Glutamatergic neuron (in vitro differentiated cells): ENCODE data around the gene CCDC24. TPM values are rescaled to one million over a fixed set of nuclear protein-coding genes. Genes with fewer than 3 reads are reported as not detected.
A peak's percentile ranks its signal among the peaks of the same experiment; 100 is the strongest.

Source experiments
- DNase-seq: peaks from one replicate; pipeline ENCODE4 v3.0.0; 2022
- H3K27ac Mint-ChIP-seq: one replicate; pipeline ENCODE4 v1.8.0; 2020; ENCODE audit warnings: mild to moderate bottlenecking, mixed read lengths, inconsistent platforms; ENCODE audit not compliant: unreplicated experiment
- H3K27me3 Mint-ChIP-seq: one replicate; pipeline ENCODE4 v1.8.0; 2020; ENCODE audit warnings: mild to moderate bottlenecking, moderate library complexity, mixed read lengths, inconsistent platforms; ENCODE audit not compliant: unreplicated experiment
- H3K36me3 Mint-ChIP-seq: one replicate; pipeline ENCODE4 v1.8.0; 2020; ENCODE audit warnings: mild to moderate bottlenecking, mixed read lengths, inconsistent platforms; ENCODE audit not compliant: unreplicated experiment
- H3K4me1 Mint-ChIP-seq: one replicate; pipeline ENCODE4 v1.8.0; 2020; ENCODE audit warnings: mild to moderate bottlenecking, low read depth, mixed read lengths, inconsistent platforms; ENCODE audit not compliant: unreplicated experiment
- H3K4me3 Mint-ChIP-seq: one replicate; pipeline ENCODE4 v1.8.0; 2020; ENCODE audit warnings: mild to moderate bottlenecking, mixed read lengths, inconsistent platforms; ENCODE audit not compliant: unreplicated experiment
- H3K9me3 Mint-ChIP-seq: one replicate; pipeline ENCODE4 v1.8.0; 2020; ENCODE audit warnings: mild to moderate bottlenecking, moderate library complexity, mixed read lengths, inconsistent platforms; ENCODE audit not compliant: unreplicated experiment
- total RNA-seq: library from RNA; stranded (reverse); fragmentation: NEBNext Ultra II Directional; extraction: Animal tissue kit (Norgen Biotek cat#: 25700); gene quantifications from one replicate; pipeline ENCODE4 v1.2.1, GENCODE V29; 2021; ENCODE audit not compliant: unreplicated experiment
- TF ChIP-seq, protein P1 (sequence below): fragments of 200-600 bp; sonication (generic); IDR thresholded peaks from one replicate; pipeline ENCODE4 v1.5.0; 2021; ENCODE audit not compliant: partially characterized antibody, unreplicated experiment

CCDC24 gene
- total RNA-seq, 1 donor from 2014 or later = 6.3 TPM

GRCh38 chr1:43946236-43947060 is 45.0 kb upstream of the CCDC24 start, which contains the start of gene IPO13:
TSS of gene IPO13 (plus strand) at chr1:43946950. CDS start at chr1:43947601, 651 bp downstream.
- Mint-ChIP-seq H3K4me1 (peaks cover 13% of the 10 kb centered on the region), H3K27me3 (peaks cover 4% of the 10 kb centered on the region), H3K27ac (peak within 1 kb of the TSS; percentile 89), H3K9me3 (peaks cover 4% of the 10 kb centered on the region), H3K4me3 (peak within 1 kb of the TSS; percentile 94), H3K36me3 (peaks cover 7% of the 10 kb centered on the region)
- peak; percentile 98 for DNase-seq
- TF ChIP-seq, protein P1, sequence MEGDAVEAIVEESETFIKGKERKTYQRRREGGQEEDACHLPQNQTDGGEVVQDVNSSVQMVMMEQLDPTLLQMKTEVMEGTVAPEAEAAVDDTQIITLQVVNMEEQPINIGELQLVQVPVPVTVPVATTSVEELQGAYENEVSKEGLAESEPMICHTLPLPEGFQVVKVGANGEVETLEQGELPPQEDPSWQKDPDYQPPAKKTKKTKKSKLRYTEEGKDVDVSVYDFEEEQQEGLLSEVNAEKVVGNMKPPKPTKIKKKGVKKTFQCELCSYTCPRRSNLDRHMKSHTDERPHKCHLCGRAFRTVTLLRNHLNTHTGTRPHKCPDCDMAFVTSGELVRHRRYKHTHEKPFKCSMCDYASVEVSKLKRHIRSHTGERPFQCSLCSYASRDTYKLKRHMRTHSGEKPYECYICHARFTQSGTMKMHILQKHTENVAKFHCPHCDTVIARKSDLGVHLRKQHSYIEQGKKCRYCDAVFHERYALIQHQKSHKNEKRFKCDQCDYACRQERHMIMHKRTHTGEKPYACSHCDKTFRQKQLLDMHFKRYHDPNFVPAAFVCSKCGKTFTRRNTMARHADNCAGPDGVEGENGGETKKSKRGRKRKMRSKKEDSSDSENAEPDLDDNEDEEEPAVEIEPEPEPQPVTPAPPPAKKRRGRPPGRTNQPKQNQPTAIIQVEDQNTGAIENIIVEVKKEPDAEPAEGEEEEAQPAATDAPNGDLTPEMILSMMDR = peak; percentile 75

DNA sequence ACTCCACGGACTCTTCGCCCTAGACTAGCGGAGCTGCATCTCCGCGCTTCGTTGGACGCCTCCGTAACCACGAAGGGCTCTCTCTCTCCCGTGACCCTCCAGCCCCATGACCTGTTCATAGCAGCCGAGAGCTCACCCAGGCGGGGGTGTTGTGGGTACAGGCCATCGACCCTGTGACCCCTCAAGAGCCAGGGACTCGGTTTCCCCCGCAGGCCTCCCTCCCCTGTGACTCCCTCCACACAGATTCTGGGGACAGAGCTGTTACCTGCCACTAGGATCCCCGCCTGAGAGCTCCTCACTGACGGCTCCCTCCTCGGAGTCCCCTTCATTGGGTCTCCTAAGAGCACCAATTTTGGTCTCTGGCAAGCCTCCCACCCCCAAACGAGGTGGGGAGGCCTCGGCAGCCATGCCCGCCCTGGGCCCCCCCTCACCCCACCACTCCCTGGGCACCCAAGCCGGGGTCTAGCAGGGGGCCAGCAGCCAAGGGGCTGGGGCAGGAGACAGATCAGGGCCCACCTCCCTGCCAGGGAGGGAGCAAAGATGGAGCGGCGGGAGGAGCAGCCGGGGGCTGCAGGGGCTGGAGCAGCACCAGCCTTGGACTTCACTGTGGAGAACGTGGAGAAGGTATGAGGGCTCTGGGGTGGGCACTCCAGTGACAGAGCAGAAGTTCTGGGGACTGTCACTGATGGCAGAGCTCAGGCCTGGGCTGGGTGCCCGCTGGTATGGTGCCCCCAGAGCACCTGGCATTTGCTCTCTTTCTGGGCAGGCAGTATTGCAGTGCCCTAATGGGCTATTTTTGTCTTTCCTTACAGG is 44.1 kb upstream of the CCDC24 start:
- DNase-seq = no peak
- Mint-ChIP-seq H3K9me3 (peaks cover 4% of the 10 kb centered on the region), H3K4me3 (peak overlapping the region; percentile 94), H3K4me1 (peaks cover 13% of the 10 kb centered on the region), H3K27ac (peak overlapping the region; percentile 89), H3K27me3 (peaks cover 1% of the 10 kb centered on the region), H3K36me3 (peaks cover 7% of the 10 kb centered on the region)
- TF ChIP-seq, protein P1 = no peak

DNA sequence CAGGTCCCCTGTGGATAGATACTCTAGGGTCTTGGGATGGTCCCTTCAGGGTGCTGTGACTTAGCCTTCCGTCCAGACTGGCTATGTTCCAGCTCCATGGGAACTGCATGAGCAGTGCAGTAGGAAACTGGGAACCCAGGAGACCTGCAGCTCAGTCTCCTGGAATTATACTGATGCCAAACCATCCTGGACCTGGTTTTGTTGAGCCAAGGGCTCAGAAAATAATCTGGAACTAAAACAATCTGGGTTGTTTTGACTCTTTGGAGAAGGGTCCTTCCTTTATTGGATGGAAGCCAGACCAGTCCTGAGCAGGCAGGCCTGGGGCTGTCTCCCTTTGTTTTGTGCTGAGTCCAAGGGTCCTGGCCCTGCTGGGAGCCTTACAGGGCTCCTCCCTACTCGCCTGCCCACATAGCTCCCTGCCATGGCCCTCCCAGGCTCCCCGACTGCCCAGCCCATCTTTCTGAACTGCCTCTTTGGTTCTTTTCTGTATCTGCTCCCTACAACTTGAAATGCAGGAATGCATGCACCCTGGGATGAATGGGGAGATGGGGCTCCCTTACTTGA is 43.4 kb upstream of the CCDC24 start:
- no peak for DNase-seq
- H3K27me3 Mint-ChIP-seq = peaks cover 1% of the 10 kb centered on the region

GRCh38 chr1:43949678-43950077 is 41.7 kb upstream of the CCDC24 start:
- H3K4me3 Mint-ChIP-seq = no peak overlapping the region
- H3K36me3 Mint-ChIP-seq = peaks cover 7% of the 10 kb centered on the region
- peaks cover 13% of the 10 kb centered on the region for H3K4me1 Mint-ChIP-seq
- H3K27ac Mint-ChIP-seq = no peak overlapping the region
- H3K9me3 Mint-ChIP-seq = peaks cover 4% of the 10 kb centered on the region
- no peak for DNase-seq
- TF ChIP-seq, protein P1 = no peak
- peaks cover 1% of the 10 kb centered on the region for H3K27me3 Mint-ChIP-seq

More for the DNA sequence above, 43.4 kb upstream of the CCDC24 start:
- Mint-ChIP-seq H3K36me3 (peaks cover 7% of the 10 kb centered on the region), H3K4me1 (peaks cover 13% of the 10 kb centered on the region), H3K9me3 (peaks cover 4% of the 10 kb centered on the region), H3K27ac (no peak overlapping the region), H3K4me3 (peak overlapping the region; percentile 94)
- TF ChIP-seq, protein P1 = no peak
